ENCODE data around the gene NOS1. TPM values are rescaled to one million over a fixed set of nuclear protein-coding genes. Genes with fewer than 3 reads are reported as not detected.
"Not testable (repeated sequence)": the region's sequence is repeated elsewhere in the genome, so short reads cannot be mapped to it uniquely, and the experiment has no call there.

NOS1 gene
- polyA plus RNA-seq, 4 donors = under 0.01 to 0.79 (median 0.27) TPM; not detected in 1

- 0 to 1% (median 1%) methylated on average over 24 to 52 of the region's 52 CpGs for WGBS, 3 donors
- DNase-seq (peak; percentile 25 to 65), FAIRE-seq (no peak)
- H3K27ac ChIP-seq (ENCODE audit: low read depth in 1 of 3, low read length in 2 of 3) = peak overlapping the region; percentile 73 to 95 (median 83)
- peak overlapping the region; percentile 74 to 96 (median 81) for H3K4me3 ChIP-seq (ENCODE audit: low read depth in 1 of 3, low read length in 3 of 3)
- peaks cover 0 to 3% (median 0%) of the 10 kb centered on the region in 3 donors for H3K27me3 ChIP-seq (ENCODE audit: control insufficient read depth in 3 of 3, insufficient read depth in 3 of 3, low read length in 3 of 3)
- H3K36me3 ChIP-seq (ENCODE audit: control insufficient read depth in 3 of 3, insufficient read depth in 2 of 3, low read depth in 1 of 3, low read length in 3 of 3) = peaks cover 0 to 5% (median 1%) of the 10 kb centered on the region in 3 donors
- peaks cover 0 to 3% of the 10 kb centered on the region in 2 donors for H3K9me3 ChIP-seq (ENCODE audit: control insufficient read depth in 2 of 2, insufficient read depth in 1 of 2, low read depth in 1 of 2, low read length in 1 of 2)
- peaks cover 0 to 5% (median 0%) of the 10 kb centered on the region in 3 donors for H3K4me1 ChIP-seq (ENCODE audit: control insufficient read depth in 3 of 3, insufficient read depth in 2 of 3, low read depth in 1 of 3, low read length in 2 of 3)
These were observed 171.7 kb downstream of the NOS1 start for GRCh38 chr12:117189725-117190209.

DNA sequence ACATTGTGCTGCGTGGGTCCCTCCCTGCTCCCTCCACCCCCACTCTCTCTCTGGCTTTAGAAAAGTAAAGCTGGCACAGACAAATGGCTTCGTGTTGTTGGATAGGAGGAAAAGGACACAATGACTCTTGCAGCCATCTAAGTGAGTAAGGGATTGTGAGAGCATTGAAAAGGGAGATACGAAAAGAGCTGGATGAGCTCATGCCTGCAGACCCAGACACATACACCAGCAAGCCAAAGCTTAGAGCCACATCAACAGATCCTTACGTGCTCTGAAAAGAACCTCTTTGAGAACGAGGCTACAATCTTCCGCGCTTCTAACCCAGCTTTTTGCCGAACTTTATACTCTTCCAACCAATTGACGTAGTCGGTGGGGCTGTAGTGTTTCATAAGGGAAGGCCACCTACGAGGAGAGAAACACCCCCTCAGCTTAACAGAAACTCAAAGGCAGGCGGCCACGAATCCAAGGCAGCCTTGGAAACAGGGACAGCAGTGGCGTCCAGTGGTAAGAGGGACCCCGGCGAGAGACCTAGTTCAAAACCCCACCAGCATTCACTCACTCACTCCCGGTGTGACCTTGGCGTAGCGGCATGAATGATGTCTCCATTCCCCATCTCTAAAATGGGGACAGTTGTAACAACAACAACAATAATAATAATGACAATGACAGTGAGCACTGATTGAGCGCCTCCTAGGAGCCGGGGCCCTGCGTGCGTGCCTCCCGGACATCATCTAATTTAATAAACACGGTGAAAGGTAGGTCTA is 172.3 kb downstream of the NOS1 start:
- Histone ChIP-seq H3K27me3 (ENCODE audit: control insufficient read depth in 3 of 3, insufficient read depth in 3 of 3, low read length in 3 of 3) (peaks cover 0 to 3% (median 0%) of the 10 kb centered on the region in 3 donors), H3K9me3 (ENCODE audit: control insufficient read depth in 2 of 2, insufficient read depth in 1 of 2, low read depth in 1 of 2, low read length in 1 of 2) (peaks cover 0 to 3% of the 10 kb centered on the region in 2 donors), H3K4me1 (ENCODE audit: control insufficient read depth in 3 of 3, insufficient read depth in 2 of 3, low read depth in 1 of 3, low read length in 2 of 3) (peaks cover 0 to 5% (median 0%) of the 10 kb centered on the region in 3 donors), H3K36me3 (ENCODE audit: control insufficient read depth in 3 of 3, insufficient read depth in 2 of 3, low read depth in 1 of 3, low read length in 3 of 3) (peaks cover 0 to 10% (median 4%) of the 10 kb centered on the region in 3 donors), H3K4me3 (ENCODE audit: low read depth in 1 of 3, low read length in 3 of 3) (peak overlapping the region; percentile 74 to 96 (median 81)), H3K27ac (ENCODE audit: low read depth in 1 of 3, low read length in 2 of 3) (peak overlapping the region in 2 of 3 donors; percentile 62 to 95)
- 9 to 26% (median 23%) methylated on average over 25 of the region's 25 CpGs for WGBS, 3 donors
- DNase-seq = peak; percentile 17 to 47
- FAIRE-seq = no peak

DNA sequence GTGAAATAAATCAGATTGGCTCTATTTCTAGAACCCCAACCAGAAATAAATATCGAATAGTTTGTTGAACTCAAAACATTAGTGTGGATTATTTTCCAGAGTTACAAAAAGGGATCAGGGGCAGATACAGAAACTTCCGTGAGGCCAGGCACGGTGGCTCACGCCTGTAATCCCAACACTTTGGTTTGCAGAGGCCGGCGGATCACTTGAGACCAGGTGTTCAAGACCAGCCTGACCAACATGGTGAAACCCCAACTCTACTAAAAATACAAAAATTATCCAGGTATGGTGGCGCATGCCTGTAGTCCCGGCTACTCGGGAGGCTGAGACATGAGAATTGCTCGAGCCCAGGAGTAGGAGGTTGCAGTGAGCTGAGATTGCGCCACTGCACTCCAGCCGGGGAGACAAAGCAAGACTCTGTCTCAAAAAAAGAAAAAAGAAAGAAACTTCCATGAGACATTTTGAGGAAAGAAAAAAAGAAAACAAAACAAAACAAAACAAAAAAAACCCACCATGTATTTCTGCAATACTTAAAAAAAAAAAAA is 173.2 kb downstream of the NOS1 start:
- no peaks in the 10 kb centered on the region for H3K27me3 ChIP-seq (ENCODE audit: control insufficient read depth in 3 of 3, insufficient read depth in 3 of 3, low read length in 3 of 3)
- WGBS, 3 donors = 80 to 90% (median 85%) methylated on average over 12 of the region's 12 CpGs
- no peak for FAIRE-seq
- no peak overlapping the region for H3K27ac ChIP-seq (ENCODE audit: low read depth in 1 of 3, low read length in 2 of 3)
- peaks cover 0 to 12% (median 6%) of the 10 kb centered on the region in 3 donors for H3K36me3 ChIP-seq (ENCODE audit: control insufficient read depth in 3 of 3, insufficient read depth in 2 of 3, low read depth in 1 of 3, low read length in 3 of 3)
- H3K4me3 ChIP-seq (ENCODE audit: low read depth in 1 of 3, low read length in 3 of 3) = no peak overlapping the region
- no peak for DNase-seq
- peaks cover 0 to 5% (median 0%) of the 10 kb centered on the region in 3 donors for H3K4me1 ChIP-seq (ENCODE audit: control insufficient read depth in 3 of 3, insufficient read depth in 2 of 3, low read depth in 1 of 3, low read length in 2 of 3)
- no peaks in the 10 kb centered on the region for H3K9me3 ChIP-seq (ENCODE audit: control insufficient read depth in 2 of 2, insufficient read depth in 1 of 2, low read depth in 1 of 2, low read length in 1 of 2)

GRCh38 chr12:117187421-117187820 is 174.0 kb downstream of the NOS1 start:
- H3K27me3 ChIP-seq (ENCODE audit: control insufficient read depth in 3 of 3, insufficient read depth in 3 of 3, low read length in 3 of 3) = no peaks in the 10 kb centered on the region
- H3K9me3 ChIP-seq (ENCODE audit: control insufficient read depth in 2 of 2, insufficient read depth in 1 of 2, low read depth in 1 of 2, low read length in 1 of 2) = no peaks in the 10 kb centered on the region
- peak; percentile 10 to 26 for DNase-seq
- 24 to 43% (median 25%) methylated on average over 4 of the region's 4 CpGs for WGBS, 3 donors
- H3K27ac ChIP-seq (ENCODE audit: low read depth in 1 of 3, low read length in 2 of 3) = no peak overlapping the region
- FAIRE-seq = no peak
- H3K4me1 ChIP-seq (ENCODE audit: control insufficient read depth in 3 of 3, insufficient read depth in 2 of 3, low read depth in 1 of 3, low read length in 2 of 3) = peaks cover 0 to 5% (median 0%) of the 10 kb centered on the region in 3 donors
- peaks cover 2 to 17% (median 8%) of the 10 kb centered on the region in 3 donors for H3K36me3 ChIP-seq (ENCODE audit: control insufficient read depth in 3 of 3, insufficient read depth in 2 of 3, low read depth in 1 of 3, low read length in 3 of 3)
- no peak overlapping the region for H3K4me3 ChIP-seq (ENCODE audit: low read depth in 1 of 3, low read length in 3 of 3)

DNA sequence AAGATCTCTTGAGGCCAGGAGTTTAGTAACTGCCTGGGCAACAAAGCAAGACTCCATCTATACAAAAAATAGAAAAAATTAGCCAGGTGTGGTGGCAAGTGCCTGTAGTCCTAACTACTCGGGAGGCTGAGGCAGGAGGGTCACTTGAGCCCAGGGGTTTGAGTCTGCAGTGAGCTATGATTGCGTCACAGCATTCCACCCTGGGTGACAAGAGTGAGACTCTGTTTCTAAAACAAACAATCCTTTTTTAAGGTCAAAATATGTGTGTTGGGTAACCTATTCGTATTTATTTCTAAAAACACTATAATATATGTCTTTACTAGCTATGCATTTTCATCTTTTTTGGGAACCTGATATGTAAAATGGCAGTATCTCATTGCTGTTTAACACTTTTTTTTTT is 178.6 kb downstream of the NOS1 start:
- FAIRE-seq = no peak
- no peak for DNase-seq
- Histone ChIP-seq H3K27me3 (ENCODE audit: control insufficient read depth in 3 of 3, insufficient read depth in 3 of 3, low read length in 3 of 3) (no peaks in the 10 kb centered on the region), H3K4me1 (ENCODE audit: control insufficient read depth in 3 of 3, insufficient read depth in 2 of 3, low read depth in 1 of 3, low read length in 2 of 3) (peaks cover 0 to 5% (median 0%) of the 10 kb centered on the region in 3 donors), H3K36me3 (ENCODE audit: control insufficient read depth in 3 of 3, insufficient read depth in 2 of 3, low read depth in 1 of 3, low read length in 3 of 3) (peaks cover 2 to 28% (median 23%) of the 10 kb centered on the region in 3 donors), H3K4me3 (ENCODE audit: low read depth in 1 of 3, low read length in 3 of 3) (no peak overlapping the region), H3K9me3 (ENCODE audit: control insufficient read depth in 2 of 2, insufficient read depth in 1 of 2, low read depth in 1 of 2, low read length in 1 of 2) (peaks cover 0 to 3% of the 10 kb centered on the region in 2 donors), H3K27ac (ENCODE audit: low read depth in 1 of 3, low read length in 2 of 3) (no peak overlapping the region)
- 91 to 100% (median 96%) methylated on average over 3 of the region's 3 CpGs for WGBS, 3 donors

DNA sequence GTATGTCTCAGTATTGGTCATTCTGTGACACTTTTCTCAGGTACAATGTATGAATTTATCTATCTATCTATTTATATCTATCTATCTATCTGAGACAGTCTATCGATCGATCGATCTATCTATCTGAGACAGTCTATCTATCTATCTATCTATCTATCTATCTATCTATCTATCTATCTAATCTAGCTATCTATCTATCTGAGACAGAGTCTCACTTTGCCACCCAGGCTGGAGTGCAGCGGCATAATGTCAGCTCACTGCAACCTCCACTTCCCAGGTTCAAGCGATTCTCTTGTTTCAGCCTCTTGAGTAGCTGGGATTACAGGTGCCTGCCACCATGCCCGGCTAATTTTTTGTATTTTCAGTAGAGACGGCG is 180.0 kb downstream of the NOS1 start:
- H3K4me1 ChIP-seq (ENCODE audit: control insufficient read depth in 3 of 3, insufficient read depth in 2 of 3, low read depth in 1 of 3, low read length in 2 of 3); DNase-seq; H3K4me3 ChIP-seq (ENCODE audit: low read depth in 1 of 3, low read length in 3 of 3); H3K27me3 ChIP-seq (ENCODE audit: control insufficient read depth in 3 of 3, insufficient read depth in 3 of 3, low read length in 3 of 3); H3K9me3 ChIP-seq (ENCODE audit: control insufficient read depth in 2 of 2, insufficient read depth in 1 of 2, low read depth in 1 of 2, low read length in 1 of 2); FAIRE-seq; H3K27ac ChIP-seq (ENCODE audit: low read depth in 1 of 3, low read length in 2 of 3): not testable (repeated sequence)
- WGBS, 3 donors = 88 to 98% (median 94%) methylated on average over 8 of the region's 8 CpGs
- peaks cover 7 to 27% (median 25%) of the 10 kb centered on the region in 3 donors for H3K36me3 ChIP-seq (ENCODE audit: control insufficient read depth in 3 of 3, insufficient read depth in 2 of 3, low read depth in 1 of 3, low read length in 3 of 3)

DNA sequence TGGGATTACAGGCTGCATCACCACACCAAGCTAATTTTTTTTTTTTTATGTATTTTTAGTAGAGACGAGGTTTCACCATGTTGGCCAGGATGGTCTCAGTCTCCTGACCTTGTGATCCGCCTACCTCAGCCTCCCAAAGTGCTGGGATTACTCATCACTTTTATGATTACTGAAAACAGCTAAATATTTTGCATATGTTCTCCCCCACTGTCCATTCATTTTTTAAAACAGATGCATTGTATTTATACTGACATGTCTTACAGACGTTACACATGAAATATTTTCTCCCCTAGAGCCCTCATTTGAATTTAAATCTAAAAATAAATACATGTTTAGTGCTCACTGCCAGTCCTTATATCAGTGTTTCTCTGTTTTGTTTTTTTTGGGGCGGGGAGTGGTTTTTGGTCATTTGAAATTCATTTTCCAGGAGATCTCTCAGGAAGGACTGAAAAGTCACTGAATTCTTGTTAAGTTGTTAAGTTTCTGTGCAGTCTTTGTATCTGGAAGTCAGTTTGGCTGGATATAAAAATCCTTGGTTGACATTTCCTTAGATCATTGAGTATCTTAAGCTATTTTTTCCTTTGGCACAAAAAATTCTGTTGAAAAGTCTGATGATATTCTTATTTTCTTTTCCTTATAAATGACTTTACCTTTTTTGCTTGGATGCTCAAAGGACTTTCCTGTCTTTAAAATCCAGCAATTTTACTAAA is 180.5 kb downstream of the NOS1 start:
- H3K4me3 ChIP-seq (ENCODE audit: low read depth in 1 of 3, low read length in 3 of 3) = no peak overlapping the region
- peaks cover 7 to 30% (median 29%) of the 10 kb centered on the region in 3 donors for H3K36me3 ChIP-seq (ENCODE audit: control insufficient read depth in 3 of 3, insufficient read depth in 2 of 3, low read depth in 1 of 3, low read length in 3 of 3)
- no peaks in the 10 kb centered on the region for H3K4me1 ChIP-seq (ENCODE audit: control insufficient read depth in 3 of 3, insufficient read depth in 2 of 3, low read depth in 1 of 3, low read length in 2 of 3)
- peaks cover 0 to 3% of the 10 kb centered on the region in 2 donors for H3K9me3 ChIP-seq (ENCODE audit: control insufficient read depth in 2 of 2, insufficient read depth in 1 of 2, low read depth in 1 of 2, low read length in 1 of 2)
- H3K27me3 ChIP-seq (ENCODE audit: control insufficient read depth in 3 of 3, insufficient read depth in 3 of 3, low read length in 3 of 3) = no peaks in the 10 kb centered on the region
- DNase-seq = no peak
- no peak for FAIRE-seq
- no peak overlapping the region for H3K27ac ChIP-seq (ENCODE audit: low read depth in 1 of 3, low read length in 2 of 3)
- WGBS, 3 donors = 75 to 90% (median 77%) methylated on average over 4 of the region's 4 CpGs

GRCh38 chr12:117178745-117179144 is 182.7 kb downstream of the NOS1 start:
- 92 to 96% (median 94%) methylated on average over 2 of the region's 2 CpGs for WGBS, 3 donors
- Histone ChIP-seq H3K27ac (ENCODE audit: low read depth in 1 of 3, low read length in 2 of 3) (no peak overlapping the region), H3K4me1 (ENCODE audit: control insufficient read depth in 3 of 3, insufficient read depth in 2 of 3, low read depth in 1 of 3, low read length in 2 of 3) (no peaks in the 10 kb centered on the region), H3K36me3 (ENCODE audit: control insufficient read depth in 3 of 3, insufficient read depth in 2 of 3, low read depth in 1 of 3, low read length in 3 of 3) (peaks cover 17 to 35% (median 34%) of the 10 kb centered on the region in 3 donors), H3K4me3 (ENCODE audit: low read depth in 1 of 3, low read length in 3 of 3) (no peak overlapping the region), H3K9me3 (ENCODE audit: control insufficient read depth in 2 of 2, insufficient read depth in 1 of 2, low read depth in 1 of 2, low read length in 1 of 2) (peaks cover 0 to 3% of the 10 kb centered on the region in 2 donors), H3K27me3 (ENCODE audit: control insufficient read depth in 3 of 3, insufficient read depth in 3 of 3, low read length in 3 of 3) (no peaks in the 10 kb centered on the region)
- FAIRE-seq = no peak
- DNase-seq = no peak
